H1 (cell line): ENCODE results near the gene ADCY2. TPM values are rescaled to one million over a fixed set of nuclear protein-coding genes. Genes with fewer than 3 reads are reported as not detected.

Experiments
- ATF2 ChIP-seq: IDR thresholded peaks from 2 replicates; pipeline ENCODE4 v1.6.1; 2012; ENCODE audit warnings: low read length, inconsistent platforms
- CREB1 ChIP-seq: IDR thresholded peaks from 2 replicates; pipeline ENCODE4 v1.6.1; 2012; ENCODE audit warnings: inconsistent platforms
- EP300 ChIP-seq, 2 experiments: IDR thresholded peaks; 1 replicate in 1 of 2; 2 replicates in 1 of 2; pipeline ENCODE4 v1.6.1; 2011 to 2012; ENCODE audit warnings: low read depth in 2 of 2, low read length in 2 of 2, mild to moderate bottlenecking in 2 of 2, borderline replicate concordance in 1 of 2, inconsistent platforms in 1 of 2, moderate library complexity in 1 of 2
- POLR2AphosphoS5 ChIP-seq: IDR thresholded peaks from 2 replicates; pipeline ENCODE4 v1.6.1; 2011; ENCODE audit warnings: low read depth, low read length
- SIRT6 ChIP-seq: IDR thresholded peaks from one replicate; pipeline ENCODE4 v1.7.1; 2012; ENCODE audit warnings: low read length, inconsistent platforms
- polyA plus RNA-seq, 7 experiments: library from polyadenylated mRNA; depleted of rRNA in 3 of 7; stranded (reverse) in 5 of 7; unstranded in 2 of 7; fragments of >200 nt in 5 of 7; fragments of 200-250 nt in 2 of 7; gene quantifications; 1 replicate in 5 of 7; 2 replicates in 1 of 7; 4 replicates in 1 of 7; pipeline versions ENCODE4 v1.2.1 to v1.2.3, GENCODE V29; 2011 to 2013; ENCODE audit warnings: missing spikeins in 2 of 7, mixed read lengths in 2 of 7
- total RNA-seq: library from RNA; stranded (reverse); fragmentation: NEBNext Ultra II Directional; extraction: Animal tissue kit (Norgen Biotek cat#: 25700); gene quantifications from 2 replicates; pipeline ENCODE4 v1.2.1, GENCODE V29; 2021
- TF ChIP-seq, protein P1 (sequence below): fragments of 300-600 bp; sonication (generic); IDR thresholded peaks from 2 replicates; pipeline ENCODE4 v1.7.1; 2012; ENCODE audit warnings: low read length, moderate library complexity, mild to moderate bottlenecking, inconsistent platforms; ENCODE audit not compliant: insufficient replicate concordance
- TF ChIP-seq, protein P2 (sequence below): IDR thresholded peaks from 2 replicates; pipeline ENCODE4 v1.6.1; 2012; ENCODE audit warnings: inconsistent platforms

The ADCY2 gene
- total and polyA plus RNA-seq, 2 of the 8 experiments (the other 6 are each of a cell fraction or from before 2014, with no cell fraction given): 35.8 to 122 TPM

DNA sequence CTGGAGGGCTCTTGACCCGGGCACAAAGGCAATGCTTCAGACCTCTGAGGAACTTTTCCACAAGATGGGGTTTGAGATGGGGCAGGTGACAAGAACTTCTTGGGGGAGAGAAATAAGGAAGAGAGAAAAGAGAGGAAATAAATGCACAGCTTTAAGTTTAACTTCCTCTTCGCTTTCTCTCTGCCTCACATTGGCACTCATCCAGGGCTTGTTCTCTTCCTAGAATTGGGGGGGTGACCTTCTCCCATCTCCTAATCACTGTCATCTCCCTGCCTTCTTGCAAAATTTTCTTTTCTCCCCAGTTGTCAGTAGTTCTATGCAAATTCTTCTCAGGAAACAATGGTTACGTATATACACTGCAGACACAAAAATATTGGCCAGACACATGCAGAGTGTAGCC is 19.1 kb upstream of the ADCY2 start (continued):
- TF ChIP-seq, protein P1, sequence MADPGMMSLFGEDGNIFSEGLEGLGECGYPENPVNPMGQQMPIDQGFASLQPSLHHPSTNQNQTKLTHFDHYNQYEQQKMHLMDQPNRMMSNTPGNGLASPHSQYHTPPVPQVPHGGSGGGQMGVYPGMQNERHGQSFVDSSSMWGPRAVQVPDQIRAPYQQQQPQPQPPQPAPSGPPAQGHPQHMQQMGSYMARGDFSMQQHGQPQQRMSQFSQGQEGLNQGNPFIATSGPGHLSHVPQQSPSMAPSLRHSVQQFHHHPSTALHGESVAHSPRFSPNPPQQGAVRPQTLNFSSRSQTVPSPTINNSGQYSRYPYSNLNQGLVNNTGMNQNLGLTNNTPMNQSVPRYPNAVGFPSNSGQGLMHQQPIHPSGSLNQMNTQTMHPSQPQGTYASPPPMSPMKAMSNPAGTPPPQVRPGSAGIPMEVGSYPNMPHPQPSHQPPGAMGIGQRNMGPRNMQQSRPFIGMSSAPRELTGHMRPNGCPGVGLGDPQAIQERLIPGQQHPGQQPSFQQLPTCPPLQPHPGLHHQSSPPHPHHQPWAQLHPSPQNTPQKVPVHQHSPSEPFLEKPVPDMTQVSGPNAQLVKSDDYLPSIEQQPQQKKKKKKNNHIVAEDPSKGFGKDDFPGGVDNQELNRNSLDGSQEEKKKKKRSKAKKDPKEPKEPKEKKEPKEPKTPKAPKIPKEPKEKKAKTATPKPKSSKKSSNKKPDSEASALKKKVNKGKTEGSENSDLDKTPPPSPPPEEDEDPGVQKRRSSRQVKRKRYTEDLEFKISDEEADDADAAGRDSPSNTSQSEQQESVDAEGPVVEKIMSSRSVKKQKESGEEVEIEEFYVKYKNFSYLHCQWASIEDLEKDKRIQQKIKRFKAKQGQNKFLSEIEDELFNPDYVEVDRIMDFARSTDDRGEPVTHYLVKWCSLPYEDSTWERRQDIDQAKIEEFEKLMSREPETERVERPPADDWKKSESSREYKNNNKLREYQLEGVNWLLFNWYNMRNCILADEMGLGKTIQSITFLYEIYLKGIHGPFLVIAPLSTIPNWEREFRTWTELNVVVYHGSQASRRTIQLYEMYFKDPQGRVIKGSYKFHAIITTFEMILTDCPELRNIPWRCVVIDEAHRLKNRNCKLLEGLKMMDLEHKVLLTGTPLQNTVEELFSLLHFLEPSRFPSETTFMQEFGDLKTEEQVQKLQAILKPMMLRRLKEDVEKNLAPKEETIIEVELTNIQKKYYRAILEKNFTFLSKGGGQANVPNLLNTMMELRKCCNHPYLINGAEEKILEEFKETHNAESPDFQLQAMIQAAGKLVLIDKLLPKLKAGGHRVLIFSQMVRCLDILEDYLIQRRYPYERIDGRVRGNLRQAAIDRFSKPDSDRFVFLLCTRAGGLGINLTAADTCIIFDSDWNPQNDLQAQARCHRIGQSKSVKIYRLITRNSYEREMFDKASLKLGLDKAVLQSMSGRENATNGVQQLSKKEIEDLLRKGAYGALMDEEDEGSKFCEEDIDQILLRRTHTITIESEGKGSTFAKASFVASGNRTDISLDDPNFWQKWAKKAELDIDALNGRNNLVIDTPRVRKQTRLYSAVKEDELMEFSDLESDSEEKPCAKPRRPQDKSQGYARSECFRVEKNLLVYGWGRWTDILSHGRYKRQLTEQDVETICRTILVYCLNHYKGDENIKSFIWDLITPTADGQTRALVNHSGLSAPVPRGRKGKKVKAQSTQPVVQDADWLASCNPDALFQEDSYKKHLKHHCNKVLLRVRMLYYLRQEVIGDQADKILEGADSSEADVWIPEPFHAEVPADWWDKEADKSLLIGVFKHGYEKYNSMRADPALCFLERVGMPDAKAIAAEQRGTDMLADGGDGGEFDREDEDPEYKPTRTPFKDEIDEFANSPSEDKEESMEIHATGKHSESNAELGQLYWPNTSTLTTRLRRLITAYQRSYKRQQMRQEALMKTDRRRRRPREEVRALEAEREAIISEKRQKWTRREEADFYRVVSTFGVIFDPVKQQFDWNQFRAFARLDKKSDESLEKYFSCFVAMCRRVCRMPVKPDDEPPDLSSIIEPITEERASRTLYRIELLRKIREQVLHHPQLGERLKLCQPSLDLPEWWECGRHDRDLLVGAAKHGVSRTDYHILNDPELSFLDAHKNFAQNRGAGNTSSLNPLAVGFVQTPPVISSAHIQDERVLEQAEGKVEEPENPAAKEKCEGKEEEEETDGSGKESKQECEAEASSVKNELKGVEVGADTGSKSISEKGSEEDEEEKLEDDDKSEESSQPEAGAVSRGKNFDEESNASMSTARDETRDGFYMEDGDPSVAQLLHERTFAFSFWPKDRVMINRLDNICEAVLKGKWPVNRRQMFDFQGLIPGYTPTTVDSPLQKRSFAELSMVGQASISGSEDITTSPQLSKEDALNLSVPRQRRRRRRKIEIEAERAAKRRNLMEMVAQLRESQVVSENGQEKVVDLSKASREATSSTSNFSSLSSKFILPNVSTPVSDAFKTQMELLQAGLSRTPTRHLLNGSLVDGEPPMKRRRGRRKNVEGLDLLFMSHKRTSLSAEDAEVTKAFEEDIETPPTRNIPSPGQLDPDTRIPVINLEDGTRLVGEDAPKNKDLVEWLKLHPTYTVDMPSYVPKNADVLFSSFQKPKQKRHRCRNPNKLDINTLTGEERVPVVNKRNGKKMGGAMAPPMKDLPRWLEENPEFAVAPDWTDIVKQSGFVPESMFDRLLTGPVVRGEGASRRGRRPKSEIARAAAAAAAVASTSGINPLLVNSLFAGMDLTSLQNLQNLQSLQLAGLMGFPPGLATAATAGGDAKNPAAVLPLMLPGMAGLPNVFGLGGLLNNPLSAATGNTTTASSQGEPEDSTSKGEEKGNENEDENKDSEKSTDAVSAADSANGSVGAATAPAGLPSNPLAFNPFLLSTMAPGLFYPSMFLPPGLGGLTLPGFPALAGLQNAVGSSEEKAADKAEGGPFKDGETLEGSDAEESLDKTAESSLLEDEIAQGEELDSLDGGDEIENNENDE: no peak
- TF ChIP-seq ATF2 (no peak), CREB1 (no peak), EP300 (IDR thresholded peaks at IDR 0.05; ENCODE audit: borderline replicate concordance in 1 of 2, low read depth in 2 of 2, low read length in 2 of 2) (no peak), POLR2AphosphoS5 (no peak), SIRT6 (no peak)
- TF ChIP-seq, protein P2, sequence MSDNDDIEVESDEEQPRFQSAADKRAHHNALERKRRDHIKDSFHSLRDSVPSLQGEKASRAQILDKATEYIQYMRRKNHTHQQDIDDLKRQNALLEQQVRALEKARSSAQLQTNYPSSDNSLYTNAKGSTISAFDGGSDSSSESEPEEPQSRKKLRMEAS: no peak
- TF ChIP-seq, all 59 proteins: peak for 0
